Esophagus muscularis mucosa (tissue), 4 donors: ENCODE measurements around the gene RNF19B. TPM values are rescaled to one million over a fixed set of nuclear protein-coding genes. Genes with fewer than 3 reads are reported as not detected.

Experiments
- DNase-seq: peaks from one replicate; pipeline ENCODE4 v3.0.0-alpha.2; 2017; ENCODE audit errors: extremely low spot score
- H3K27ac ChIP-seq, 4 donors: fragments of 200-600 bp; sonication (generic); replicated peaks in 1 of 4; 1 replicate in 3 of 4; 2 replicates in 1 of 4; pipeline ENCODE4 v1.5.1; 2016 to 2019; ENCODE audit warnings: mild to moderate bottlenecking in 1 of 4
- H3K27me3 ChIP-seq, 4 donors: fragments of 200-600 bp; sonication (generic); one replicate each; pipeline versions ENCODE4 v1.5.1 to v1.6.0; 2016 to 2019
- H3K36me3 ChIP-seq, 4 donors: fragments of 200-600 bp; sonication (generic); one replicate each; pipeline ENCODE4 v1.5.1; 2016 to 2019
- H3K4me1 ChIP-seq, 4 donors: fragments of 200-600 bp; sonication (generic); one replicate each; pipeline ENCODE4 v1.5.1; 2016 to 2019
- H3K4me3 ChIP-seq, 4 donors: fragments of 200-600 bp; sonication (generic); 1 replicate in 2 of 4; 2 replicates in 2 of 4; pipeline ENCODE4 v1.5.1; 2016 to 2019; ENCODE audit warnings: mild to moderate bottlenecking in 4 of 4, moderate library complexity in 1 of 4
- H3K9me3 ChIP-seq, 4 donors: fragments of 200-600 bp; sonication (generic); 1 replicate in 3 of 4; 2 replicates in 1 of 4; pipeline ENCODE4 v1.5.1; 2016 to 2019
- CTCF ChIP-seq, 3 experiments: fragments of 200-600 bp in 2 of 3; fragments of 450-650 bp in 1 of 3; sonication (generic) in 2 of 3; IDR thresholded peaks; one replicate each; pipeline ENCODE4 v1.5.1; 2017 to 2019; ENCODE audit warnings: antibody characterized with exemption in 3 of 3, mild to moderate bottlenecking in 2 of 3, moderate library complexity in 1 of 3
- EP300 ChIP-seq: sonication (generic); formaldehyde crosslinking; IDR thresholded peaks from one replicate; pipeline ENCODE4 v1.6.1; 2017; ENCODE audit warnings: antibody characterized with exemption
- POLR2A ChIP-seq: fragments of 450-650 bp; IDR thresholded peaks from one replicate; pipeline ENCODE4 v1.6.1; 2017; ENCODE audit warnings: antibody characterized with exemption, moderate library complexity, mild to moderate bottlenecking, low read depth
- POLR2AphosphoS5 ChIP-seq, 2 donors: sonication (generic); formaldehyde crosslinking; IDR thresholded peaks; one replicate each; pipeline ENCODE4 v1.6.1; 2017; ENCODE audit warnings: antibody characterized with exemption in 2 of 2
- WGBS: methylation state at CpG from one replicate; pipeline ENCODE4 v1.1.5; 2018; 5-methylcytosine and 5-hydroxymethylcytosine counted together
- intact Hi-C: fragments of 100-400 bp; cut with DNase I; formaldehyde crosslinking; loops from one replicate; pipeline ENCODE4 v1.15.1; 2023
- total RNA-seq, 4 donors: library from RNA; depleted of rRNA; stranded (reverse); fragments of >200 nt; gene quantifications; one replicate each; pipeline versions ENCODE4 v1.1.0 to v1.2.1, GENCODE V29; 2016

The RNF19B gene
- total RNA-seq, 4 donors from 2014 or later, result 16.2 to 32.3 (median 22.7) TPM

- DNase-seq, result no peak
- Histone ChIP-seq H3K36me3 (no peaks in the 10 kb centered on the region), H3K27me3 (peaks cover 0 to 7% (median 0%) of the 10 kb centered on the region in 4 donors), H3K9me3 (no peaks in the 10 kb centered on the region), H3K4me1 (peaks cover 9 to 18% (median 18%) of the 10 kb centered on the region in 4 donors), H3K27ac (peak within 1 kb of the TSS; percentile 33 to 68 (median 59)), H3K4me3 (peak within 1 kb of the TSS; percentile 74 to 82 (median 77))
- TF ChIP-seq CTCF (IDR thresholded peaks at IDR 0.05) (no peak), POLR2A (no peak), EP300 (no peak), POLR2AphosphoS5 (IDR thresholded peaks at IDR 0.05) (no peak)
- WGBS, result 5% methylated on average over 15 of the region's 92 CpGs
- intact Hi-C loops, result no loop called here
Measured at GRCh38 chr1:32900956-32901822, 63.4 kb downstream of the RNF19B start, which contains the start of gene TMEM54. TMEM54 (minus strand) TSS chr1:32901389; CDS start chr1:32901238, 151 bp downstream.

DNA sequence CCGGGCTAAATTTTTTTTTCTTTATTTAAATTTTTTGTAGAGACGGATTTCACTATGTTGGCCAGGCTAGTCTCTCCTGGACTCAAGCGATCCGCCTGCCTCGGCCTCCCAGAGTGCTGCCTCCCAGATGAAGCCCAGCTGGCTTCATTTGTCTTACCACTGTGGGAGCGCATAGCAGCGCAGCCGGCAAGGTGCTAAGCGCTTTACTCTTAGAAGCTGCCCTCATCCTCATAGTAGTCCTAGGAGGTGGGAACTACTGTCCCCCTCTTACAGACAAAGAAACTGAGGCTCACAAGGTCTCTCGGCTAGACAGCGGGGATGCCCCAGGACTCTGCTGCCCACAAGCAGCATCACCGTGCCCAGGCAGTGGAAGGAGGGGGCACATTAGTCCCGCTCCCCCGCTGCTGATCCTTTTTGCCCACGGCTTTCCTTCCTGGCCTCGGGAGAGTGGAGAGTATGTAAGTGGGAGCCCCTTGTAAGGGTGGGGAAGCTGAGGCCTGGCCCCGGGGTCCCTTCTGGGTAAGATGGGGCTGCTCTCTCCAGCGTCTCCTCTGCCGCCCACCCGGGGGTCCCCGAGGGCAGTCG lies 64.1 kb downstream of the RNF19B start:
- Histone ChIP-seq H3K27ac (peak overlapping the region in 3 of 4 donors; percentile 23 to 64 (median 60)), H3K9me3 (no peaks in the 10 kb centered on the region), H3K4me1 (peaks cover 9 to 18% (median 18%) of the 10 kb centered on the region in 4 donors), H3K36me3 (no peaks in the 10 kb centered on the region), H3K27me3 (peaks cover 0 to 7% (median 0%) of the 10 kb centered on the region in 4 donors), H3K4me3 (peak overlapping the region; percentile 74 to 82 (median 77))
- DNase-seq, result no peak
- WGBS, result 30% methylated on average over 14 of the region's 22 CpGs
- TF ChIP-seq EP300 (no peak), POLR2A (no peak), CTCF (IDR thresholded peaks at IDR 0.05) (no peak), POLR2AphosphoS5 (IDR thresholded peaks at IDR 0.05) (no peak)
- intact Hi-C loops, result no loop called here

DNA sequence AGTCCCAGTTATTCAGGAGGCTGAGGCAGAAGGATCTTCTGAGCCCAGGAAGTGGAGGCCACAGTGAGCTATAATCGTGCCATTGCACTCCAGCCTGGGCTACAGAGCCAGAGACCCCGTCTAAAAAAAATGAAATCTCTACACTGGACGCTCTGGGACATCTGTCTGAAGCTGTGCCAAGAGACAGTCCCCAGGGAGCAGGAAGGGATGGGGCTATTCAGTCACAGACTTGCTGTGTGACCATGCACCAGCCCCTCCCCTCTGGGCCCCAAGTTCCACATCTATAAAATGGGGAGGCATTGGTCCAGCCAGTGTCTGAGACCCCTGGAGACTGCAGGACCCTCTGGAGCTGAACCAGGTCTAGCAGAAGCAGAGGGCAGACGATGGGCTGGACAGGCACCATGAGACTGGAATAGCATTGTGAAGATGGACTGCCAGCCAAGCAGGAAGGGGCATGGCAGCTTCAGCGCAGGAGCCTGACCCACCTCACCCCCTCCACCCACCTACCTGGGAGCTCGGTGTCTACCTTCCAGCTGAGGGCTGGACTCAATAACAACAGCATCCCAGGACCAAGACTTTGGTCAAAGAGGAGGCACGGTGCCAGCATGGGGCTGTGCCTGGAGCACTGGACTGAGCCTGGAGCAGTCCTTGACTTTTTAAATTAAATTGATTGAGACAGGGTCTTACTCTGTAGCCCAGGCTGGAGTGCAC lies 64.9 kb downstream of the RNF19B start:
- 69% methylated on average over 5 of the region's 7 CpGs for WGBS
- no peak for TF ChIP-seq EP300
- TF ChIP-seq POLR2A, result no peak
- no peak for TF ChIP-seq CTCF (IDR thresholded peaks at IDR 0.05)
- no peak for TF ChIP-seq POLR2AphosphoS5 (IDR thresholded peaks at IDR 0.05)

DNA sequence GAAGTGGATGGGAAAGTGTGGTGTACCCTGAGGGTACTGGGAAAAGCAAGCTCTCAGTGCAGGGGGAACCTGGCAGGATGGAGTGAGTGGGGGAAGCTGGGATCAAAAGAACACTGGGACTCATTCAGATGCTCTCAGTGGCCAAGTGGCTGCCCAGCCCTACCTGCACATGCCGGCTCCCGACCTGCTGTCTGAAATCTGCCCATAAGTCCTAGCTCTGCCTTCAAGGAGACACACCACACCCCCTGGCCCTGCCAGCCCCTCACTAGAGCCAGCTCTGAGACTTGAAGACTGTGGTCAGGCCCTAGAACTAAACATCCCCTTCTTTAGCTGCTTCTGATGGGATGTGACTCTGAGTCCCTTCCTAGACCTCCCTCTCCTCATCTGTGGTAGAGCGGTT lies 65.7 kb downstream of the RNF19B start:
- no peak for TF ChIP-seq CTCF (IDR thresholded peaks at IDR 0.05)
- TF ChIP-seq POLR2A, result no peak
- TF ChIP-seq EP300, result no peak
- TF ChIP-seq POLR2AphosphoS5 (IDR thresholded peaks at IDR 0.05), result no peak
- H3K9me3 ChIP-seq, result no peaks in the 10 kb centered on the region
- H3K27ac ChIP-seq, result no peak overlapping the region
- H3K4me3 ChIP-seq, result no peak overlapping the region
- no peak for DNase-seq
- H3K36me3 ChIP-seq, result no peaks in the 10 kb centered on the region
- H3K4me1 ChIP-seq, result peaks cover 9 to 20% (median 19%) of the 10 kb centered on the region in 4 donors
- 100% methylated on average over 3 of the region's 3 CpGs for WGBS
- H3K27me3 ChIP-seq, result peaks cover 0 to 12% (median 0%) of the 10 kb centered on the region in 4 donors
- intact Hi-C loops, result no loop called here

More for the DNA sequence above, 64.9 kb downstream of the RNF19B start:
- Histone ChIP-seq H3K36me3 (no peaks in the 10 kb centered on the region), H3K9me3 (no peaks in the 10 kb centered on the region), H3K4me3 (no peak overlapping the region), H3K27ac (no peak overlapping the region), H3K27me3 (peaks cover 0 to 7% (median 0%) of the 10 kb centered on the region in 4 donors), H3K4me1 (peaks cover 9 to 18% (median 18%) of the 10 kb centered on the region in 4 donors)
- DNase-seq, result no peak
- intact Hi-C loops, result no loop called here
